HepG2 (cell line): ENCODE data around the gene PBOV1. TPM values are rescaled to one million over a fixed set of nuclear protein-coding genes. Genes with fewer than 3 reads are reported as not detected.

Experiments
- ARNT2 ChIP-seq: sonication (generic); formaldehyde crosslinking; IDR thresholded peaks from 2 replicates; pipeline ENCODE4 v1.8.0; 2022; ENCODE audit warnings: mild to moderate bottlenecking, low read depth, missing genetic modification reagents, moderate library complexity
- ASH2L ChIP-seq: fragments of 300-600, 200-600 bp; sonication (generic); IDR thresholded peaks from 2 replicates; pipeline ENCODE4 v1.7.0; 2017; ENCODE audit warnings: low read depth, mild to moderate bottlenecking, moderate library complexity, mixed read lengths, low read length; ENCODE audit not compliant: insufficient read length
- CC2D1A ChIP-seq: sonication (generic); formaldehyde crosslinking; IDR thresholded peaks from 2 replicates; pipeline ENCODE4 v1.8.1; 2023; ENCODE audit warnings: mild to moderate bottlenecking, missing genetic modification reagents
- FOXJ3 ChIP-seq: sonication (generic); formaldehyde crosslinking; IDR thresholded peaks from 2 replicates; pipeline ENCODE4 v1.4.0; 2020; ENCODE audit warnings: missing genetic modification reagents, mild to moderate bottlenecking, borderline replicate concordance
- HMG20B ChIP-seq: conservative IDR thresholded peaks from 2 replicates; pipeline ENCODE4 v1.6.1; 2016; ENCODE audit warnings: missing genetic modification reagents, missing compliant biosample characterization
- MED8 ChIP-seq: sonication (generic); formaldehyde crosslinking; IDR thresholded peaks from 2 replicates; pipeline ENCODE4 v1.8.1; 2023; ENCODE audit warnings: mild to moderate bottlenecking, missing genetic modification reagents; ENCODE audit not compliant: insufficient replicate concordance
- SOX5 ChIP-seq: IDR thresholded peaks from 2 replicates; pipeline ENCODE4 v1.6.1; 2016; ENCODE audit warnings: borderline replicate concordance
- TCF7 ChIP-seq: sonication (generic); IDR thresholded peaks from 2 replicates; pipeline ENCODE4 v1.6.1; 2016; ENCODE audit warnings: antibody characterized with exemption, low read depth
- THYN1 ChIP-seq: sonication (generic); formaldehyde crosslinking; IDR thresholded peaks from 2 replicates; pipeline ENCODE4 v1.8.1; 2023; ENCODE audit warnings: low read depth, mild to moderate bottlenecking, moderate library complexity, missing genetic modification reagents, borderline replicate concordance
- ZNF138 ChIP-seq: sonication (generic); formaldehyde crosslinking; IDR thresholded peaks from 2 replicates; pipeline ENCODE4 v1.5.0; 2020; ENCODE audit warnings: mild to moderate bottlenecking, low read depth, missing genetic modification reagents
- ZNF329 ChIP-seq: sonication (generic); formaldehyde crosslinking; IDR thresholded peaks from 2 replicates; pipeline ENCODE4 v1.9.0; 2021; ENCODE audit warnings: low read depth, mild to moderate bottlenecking, missing genetic modification reagents
- ZNF468 ChIP-seq: sonication (generic); formaldehyde crosslinking; IDR thresholded peaks from 2 replicates; pipeline ENCODE4 v1.8.0; 2022; ENCODE audit warnings: mild to moderate bottlenecking, moderate library complexity, missing genetic modification reagents
- ZSCAN30 ChIP-seq: sonication (generic); formaldehyde crosslinking; IDR thresholded peaks from 2 replicates; pipeline ENCODE4 v1.5.0; 2020; ENCODE audit warnings: mild to moderate bottlenecking, missing genetic modification reagents
- polyA plus RNA-seq, 8 experiments: library from polyadenylated mRNA; depleted of rRNA in 3 of 8; stranded (reverse) in 7 of 8; unstranded in 1 of 8; fragments of >200 nt; fragmentation: Illumina TruSeq in 4 of 8; extraction: Trizol in 4 of 8; gene quantifications; 2 replicates each; pipeline versions ENCODE4 v1.2.1 to v1.2.3, GENCODE V29; 2011 to 2016; ENCODE audit warnings: low read depth in 4 of 8, missing spikeins in 1 of 8, mixed read lengths in 1 of 8; ENCODE audit not compliant: insufficient read depth in 1 of 8
- total RNA-seq, 5 experiments: library from RNA; depleted of rRNA; stranded (reverse); fragments of >200 nt; fragmentation: Illumina TruSeq; extraction: Trizol; gene quantifications; 2 replicates each; pipeline ENCODE4 v1.2.3, GENCODE V29; 2016; ENCODE audit warnings: low read depth in 1 of 5
- TF ChIP-seq, protein P1 (sequence below): sonication (generic); formaldehyde crosslinking; IDR thresholded peaks from 2 replicates; pipeline ENCODE4 v1.4.0; 2020; ENCODE audit warnings: missing genetic modification reagents
- TF ChIP-seq, protein P2 (sequence below): IDR thresholded peaks from 2 replicates; pipeline ENCODE4 v1.6.1; 2018; ENCODE audit warnings: missing genetic modification reagents, mild to moderate bottlenecking, missing compliant biosample characterization
- TF ChIP-seq, protein P3 (sequence below): sonication (generic); formaldehyde crosslinking; conservative IDR thresholded peaks from 2 replicates; pipeline ENCODE4 v1.4.0; 2020; ENCODE audit warnings: missing genetic modification reagents
- TF ChIP-seq, protein P4 (sequence below): sonication (generic); formaldehyde crosslinking; IDR thresholded peaks from 2 replicates; pipeline ENCODE4 v1.8.0; 2022; ENCODE audit warnings: mild to moderate bottlenecking, missing genetic modification reagents; ENCODE audit not compliant: insufficient replicate concordance
- TF ChIP-seq, protein P5 (sequence below): sonication (generic); formaldehyde crosslinking; IDR thresholded peaks from 2 replicates; pipeline ENCODE4 v1.9.0; 2021; ENCODE audit warnings: missing genetic modification reagents, borderline replicate concordance
- TF ChIP-seq, protein P6 (sequence below): sonication (generic); formaldehyde crosslinking; IDR thresholded peaks from 2 replicates; pipeline ENCODE4 v1.8.1; 2023; ENCODE audit warnings: mild to moderate bottlenecking, moderate library complexity, missing genetic modification reagents

Gene PBOV1
- total and polyA plus RNA-seq, 2 of the 13 experiments (the other 11 are each of a cell fraction or from before 2014, with no cell fraction given), result not detected

DNA sequence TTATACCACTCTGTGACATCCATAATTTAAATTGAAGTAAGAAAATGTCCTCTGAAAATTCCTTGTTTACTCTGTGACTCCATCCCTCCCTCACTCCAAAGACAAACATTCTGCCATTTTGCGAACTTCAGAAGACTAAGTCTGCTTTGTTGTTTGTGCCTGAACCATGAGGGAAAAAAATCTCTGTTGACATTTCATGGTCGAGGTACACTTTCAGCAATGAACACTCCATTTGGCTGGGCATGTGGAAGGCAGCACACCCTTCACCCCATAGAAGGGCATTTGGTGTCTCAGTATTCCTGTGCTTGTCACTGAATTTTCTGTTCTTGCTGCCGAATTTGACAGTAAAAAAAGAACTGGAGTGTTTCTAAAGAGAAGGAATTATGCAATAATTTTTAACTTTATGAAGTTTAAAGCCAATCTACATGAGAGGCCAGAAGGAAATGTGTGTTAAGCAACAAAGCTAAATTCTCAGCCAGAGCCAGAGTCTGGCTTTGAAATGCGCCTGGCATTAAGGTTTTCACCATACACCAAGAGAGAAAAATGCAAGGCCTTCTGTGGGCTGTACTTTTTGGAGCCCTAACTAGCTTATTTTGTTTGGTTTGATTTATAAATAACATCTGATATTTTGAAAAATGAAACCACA is 4.7 kb upstream of the PBOV1 start (continued):
- TF ChIP-seq TCF7 (peak; percentile 86), MED8 (CRISPR knock-in tag) (no peak), ZNF468 (no peak), THYN1 (no peak), ZSCAN30 (no peak), ARNT2 (CRISPR knock-in tag) (no peak), HMG20B (CRISPR knock-in tag) (peak; percentile 89), ZNF329 (no peak), SOX5 (CRISPR knock-in tag) (peak; percentile 92; the same call in 1 of the 2 replicates), ASH2L (peak; percentile 59), FOXJ3 (CRISPR knock-in tag) (peak; percentile 86), CC2D1A (CRISPR knock-in tag) (no peak), ZNF138 (no peak)
- TF ChIP-seq, protein P1, sequence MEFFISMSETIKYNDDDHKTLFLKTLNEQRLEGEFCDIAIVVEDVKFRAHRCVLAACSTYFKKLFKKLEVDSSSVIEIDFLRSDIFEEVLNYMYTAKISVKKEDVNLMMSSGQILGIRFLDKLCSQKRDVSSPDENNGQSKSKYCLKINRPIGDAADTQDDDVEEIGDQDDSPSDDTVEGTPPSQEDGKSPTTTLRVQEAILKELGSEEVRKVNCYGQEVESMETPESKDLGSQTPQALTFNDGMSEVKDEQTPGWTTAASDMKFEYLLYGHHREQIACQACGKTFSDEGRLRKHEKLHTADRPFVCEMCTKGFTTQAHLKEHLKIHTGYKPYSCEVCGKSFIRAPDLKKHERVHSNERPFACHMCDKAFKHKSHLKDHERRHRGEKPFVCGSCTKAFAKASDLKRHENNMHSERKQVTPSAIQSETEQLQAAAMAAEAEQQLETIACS (CRISPR knock-in tag), result no peak
- TF ChIP-seq, protein P2, sequence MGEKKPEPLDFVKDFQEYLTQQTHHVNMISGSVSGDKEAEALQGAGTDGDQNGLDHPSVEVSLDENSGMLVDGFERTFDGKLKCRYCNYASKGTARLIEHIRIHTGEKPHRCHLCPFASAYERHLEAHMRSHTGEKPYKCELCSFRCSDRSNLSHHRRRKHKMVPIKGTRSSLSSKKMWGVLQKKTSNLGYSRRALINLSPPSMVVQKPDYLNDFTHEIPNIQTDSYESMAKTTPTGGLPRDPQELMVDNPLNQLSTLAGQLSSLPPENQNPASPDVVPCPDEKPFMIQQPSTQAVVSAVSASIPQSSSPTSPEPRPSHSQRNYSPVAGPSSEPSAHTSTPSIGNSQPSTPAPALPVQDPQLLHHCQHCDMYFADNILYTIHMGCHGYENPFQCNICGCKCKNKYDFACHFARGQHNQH, result peak; percentile 95
- TF ChIP-seq, protein P3, sequence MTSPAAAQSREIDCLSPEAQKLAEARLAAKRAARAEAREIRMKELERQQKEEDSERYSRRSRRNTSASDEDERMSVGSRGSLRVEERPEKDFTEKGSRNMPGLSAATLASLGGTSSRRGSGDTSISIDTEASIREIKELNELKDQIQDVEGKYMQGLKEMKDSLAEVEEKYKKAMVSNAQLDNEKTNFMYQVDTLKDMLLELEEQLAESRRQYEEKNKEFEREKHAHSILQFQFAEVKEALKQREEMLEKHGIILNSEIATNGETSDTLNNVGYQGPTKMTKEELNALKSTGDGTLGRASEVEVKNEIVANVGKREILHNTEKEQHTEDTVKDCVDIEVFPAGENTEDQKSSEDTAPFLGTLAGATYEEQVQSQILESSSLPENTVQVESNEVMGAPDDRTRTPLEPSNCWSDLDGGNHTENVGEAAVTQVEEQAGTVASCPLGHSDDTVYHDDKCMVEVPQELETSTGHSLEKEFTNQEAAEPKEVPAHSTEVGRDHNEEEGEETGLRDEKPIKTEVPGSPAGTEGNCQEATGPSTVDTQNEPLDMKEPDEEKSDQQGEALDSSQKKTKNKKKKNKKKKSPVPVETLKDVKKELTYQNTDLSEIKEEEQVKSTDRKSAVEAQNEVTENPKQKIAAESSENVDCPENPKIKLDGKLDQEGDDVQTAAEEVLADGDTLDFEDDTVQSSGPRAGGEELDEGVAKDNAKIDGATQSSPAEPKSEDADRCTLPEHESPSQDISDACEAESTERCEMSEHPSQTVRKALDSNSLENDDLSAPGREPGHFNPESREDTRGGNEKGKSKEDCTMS, result no peak
- TF ChIP-seq, protein P4, sequence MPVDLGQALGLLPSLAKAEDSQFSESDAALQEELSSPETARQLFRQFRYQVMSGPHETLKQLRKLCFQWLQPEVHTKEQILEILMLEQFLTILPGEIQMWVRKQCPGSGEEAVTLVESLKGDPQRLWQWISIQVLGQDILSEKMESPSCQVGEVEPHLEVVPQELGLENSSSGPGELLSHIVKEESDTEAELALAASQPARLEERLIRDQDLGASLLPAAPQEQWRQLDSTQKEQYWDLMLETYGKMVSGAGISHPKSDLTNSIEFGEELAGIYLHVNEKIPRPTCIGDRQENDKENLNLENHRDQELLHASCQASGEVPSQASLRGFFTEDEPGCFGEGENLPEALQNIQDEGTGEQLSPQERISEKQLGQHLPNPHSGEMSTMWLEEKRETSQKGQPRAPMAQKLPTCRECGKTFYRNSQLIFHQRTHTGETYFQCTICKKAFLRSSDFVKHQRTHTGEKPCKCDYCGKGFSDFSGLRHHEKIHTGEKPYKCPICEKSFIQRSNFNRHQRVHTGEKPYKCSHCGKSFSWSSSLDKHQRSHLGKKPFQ, result no peak
- TF ChIP-seq, protein P5, sequence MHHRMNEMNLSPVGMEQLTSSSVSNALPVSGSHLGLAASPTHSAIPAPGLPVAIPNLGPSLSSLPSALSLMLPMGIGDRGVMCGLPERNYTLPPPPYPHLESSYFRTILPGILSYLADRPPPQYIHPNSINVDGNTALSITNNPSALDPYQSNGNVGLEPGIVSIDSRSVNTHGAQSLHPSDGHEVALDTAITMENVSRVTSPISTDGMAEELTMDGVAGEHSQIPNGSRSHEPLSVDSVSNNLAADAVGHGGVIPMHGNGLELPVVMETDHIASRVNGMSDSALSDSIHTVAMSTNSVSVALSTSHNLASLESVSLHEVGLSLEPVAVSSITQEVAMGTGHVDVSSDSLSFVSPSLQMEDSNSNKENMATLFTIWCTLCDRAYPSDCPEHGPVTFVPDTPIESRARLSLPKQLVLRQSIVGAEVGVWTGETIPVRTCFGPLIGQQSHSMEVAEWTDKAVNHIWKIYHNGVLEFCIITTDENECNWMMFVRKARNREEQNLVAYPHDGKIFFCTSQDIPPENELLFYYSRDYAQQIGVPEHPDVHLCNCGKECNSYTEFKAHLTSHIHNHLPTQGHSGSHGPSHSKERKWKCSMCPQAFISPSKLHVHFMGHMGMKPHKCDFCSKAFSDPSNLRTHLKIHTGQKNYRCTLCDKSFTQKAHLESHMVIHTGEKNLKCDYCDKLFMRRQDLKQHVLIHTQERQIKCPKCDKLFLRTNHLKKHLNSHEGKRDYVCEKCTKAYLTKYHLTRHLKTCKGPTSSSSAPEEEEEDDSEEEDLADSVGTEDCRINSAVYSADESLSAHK (CRISPR knock-in tag), result no peak
- TF ChIP-seq, protein P6, sequence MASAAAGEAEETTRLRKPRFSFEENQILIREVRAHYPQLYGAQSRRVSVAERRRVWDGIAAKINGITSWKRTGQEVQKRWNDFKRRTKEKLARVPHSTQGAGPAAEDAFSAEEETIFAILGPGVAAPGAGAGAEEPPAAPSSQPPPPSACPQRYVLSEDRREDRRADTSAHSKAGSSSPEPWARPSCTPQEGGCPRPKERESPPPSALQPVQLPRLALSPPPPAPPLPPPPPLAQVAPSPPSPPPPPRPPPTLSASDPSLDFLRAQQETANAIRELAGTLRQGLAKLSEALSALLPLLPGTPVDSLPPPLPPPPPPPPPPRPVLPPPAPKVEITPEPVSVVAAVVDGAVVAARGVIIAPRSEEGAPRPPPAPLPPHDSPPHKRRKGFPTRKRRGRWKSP (CRISPR knock-in tag), result 0 out of 2 replicates have a peak, but pooled peaks have one; percentile 47
